ENCODE data around the gene SYNGR1.
A peak's percentile ranks its signal among the peaks of the same experiment; 100 is the strongest.
"Not testable (repeated sequence)": the region's sequence is repeated elsewhere in the genome, so short reads cannot be mapped to it uniquely, and the experiment has no call there.

Gene SYNGR1

GRCh38 chr22:39351689-39352214 lies 2.0 kb downstream of the SYNGR1 start:
- DNase-seq = peak; percentile 49

GRCh38 chr22:39352306-39352891 lies 2.6 kb downstream of the SYNGR1 start:
- no peak for DNase-seq

- DNase-seq = no peak
These were observed 3.6 kb downstream of the SYNGR1 start for GRCh38 chr22:39353346-39353745.

- no peak for DNase-seq
These were observed 5.3 kb downstream of the SYNGR1 start for GRCh38 chr22:39355080-39355479.

GRCh38 chr22:39355805-39356204 lies 6.0 kb downstream of the SYNGR1 start:
- not testable (repeated sequence) for DNase-seq

- no peak for DNase-seq
These were observed 6.7 kb downstream of the SYNGR1 start for GRCh38 chr22:39356464-39356863.

GRCh38 chr22:39357110-39358108 lies 7.6 kb downstream of the SYNGR1 start:
- DNase-seq = not testable (repeated sequence)

- DNase-seq = not testable (repeated sequence)
These were observed 8.4 kb downstream of the SYNGR1 start for GRCh38 chr22:39358197-39358596.

- no peak for DNase-seq
These were observed 9.9 kb downstream of the SYNGR1 start for GRCh38 chr22:39359659-39360195.

GRCh38 chr22:39360242-39360641 lies 10.5 kb downstream of the SYNGR1 start:
- DNase-seq = no peak

- peak; percentile 38 for DNase-seq
These were observed 11.1 kb downstream of the SYNGR1 start for GRCh38 chr22:39360674-39361413.

- DNase-seq = no peak
These were observed 11.7 kb downstream of the SYNGR1 start for GRCh38 chr22:39361496-39361895.

- DNase-seq = peak; percentile 52
These were observed 12.5 kb downstream of the SYNGR1 start for GRCh38 chr22:39362271-39362670.

- DNase-seq = no peak
These were observed 13.1 kb downstream of the SYNGR1 start for GRCh38 chr22:39362932-39363331.

- DNase-seq = peak; percentile 39
These were observed 14.1 kb downstream of the SYNGR1 start for GRCh38 chr22:39363751-39364515.

GRCh38 chr22:39364714-39365491 lies 15.1 kb downstream of the SYNGR1 start:
- DNase-seq = no peak

- DNase-seq = no peak
These were observed 15.6 kb downstream of the SYNGR1 start for GRCh38 chr22:39365492-39365780.

GRCh38 chr22:39367035-39367434 lies 17.2 kb downstream of the SYNGR1 start:
- no peak for DNase-seq

GRCh38 chr22:39368461-39368911 lies 18.7 kb downstream of the SYNGR1 start:
- DNase-seq = no peak

- DNase-seq = no peak
These were observed 19.4 kb downstream of the SYNGR1 start for GRCh38 chr22:39369186-39369585.

- DNase-seq = no peak
These were observed 19.8 kb downstream of the SYNGR1 start for GRCh38 chr22:39369586-39369985.
